GM12891 (cell line): ENCODE results near the gene DMC1.

Experiments
- POLR2A ChIP-seq: IDR thresholded peaks from 2 replicates; pipeline ENCODE4 v1.6.1; 2011; ENCODE audit warnings: low read depth, low read length, control low read depth
- POLR2AphosphoS5 ChIP-seq: IDR thresholded peaks from 2 replicates; pipeline ENCODE4 v1.6.1; 2011; ENCODE audit warnings: low read depth, low read length, control low read depth
- POU2F2 ChIP-seq: IDR thresholded peaks from 2 replicates; pipeline ENCODE4 v1.6.1; 2011; ENCODE audit warnings: low read depth, mild to moderate bottlenecking, control low read depth, low read length, moderate library complexity
- TAF1 ChIP-seq: IDR thresholded peaks from 2 replicates; pipeline ENCODE4 v1.6.1; 2011; ENCODE audit warnings: low read depth, low read length, control low read depth

- TF ChIP-seq POLR2AphosphoS5: no peak
- no peak for TF ChIP-seq POLR2A
- no peak for TF ChIP-seq TAF1
- no peak for TF ChIP-seq POU2F2
Measured at GRCh38 chr22:38518620-38519019, 51.4 kb downstream of the DMC1 start.
